CD4-positive, alpha-beta T cell (primary cell): ENCODE results near the gene SGTA. TPM values are rescaled to one million over a fixed set of nuclear protein-coding genes. Genes with fewer than 3 reads are reported as not detected.

ENCODE experiments used
- ATAC-seq: fragments of 200-7000 bp; cut with Tn5 transposase; one replicate; pipeline ENCODE4 v1.10.0; 2022; ENCODE audit warnings: mild to moderate bottlenecking; ENCODE audit not compliant: poor library complexity
- CTCF ChIA-PET: fragments of 350-600 bp; sonication (Branson Sonifier 250); formaldehyde crosslinking; loops from one replicate; lab custom pipeline; 2021; ENCODE audit warnings: antibody characterized with exemption, inconsistent platforms; lab: Charles Lee
- POLR2A ChIA-PET: fragments of 350-600 bp; sonication (Branson Sonifier 250); formaldehyde crosslinking; loops from one replicate; lab custom pipeline; 2021; ENCODE audit warnings: antibody characterized with exemption, inconsistent platforms; lab: Charles Lee
- DNase-seq, 14 experiments: peaks; one replicate each; pipeline ENCODE4 v3.0.0-alpha.2; 2013 to 2020; ENCODE audit warnings: mixed read lengths in 2 of 14
- H3K27ac ChIP-seq, 2 donors: one replicate each; pipeline versions ENCODE4 v1.5.1 to v1.7.0; 2013; ENCODE audit warnings: low read length in 2 of 2, low read depth in 1 of 2, mild to moderate bottlenecking in 1 of 2
- H3K27me3 ChIP-seq, 2 experiments: 1 replicate in 1 of 2; 2 replicates in 1 of 2; pipeline versions ENCODE4 v1.6.1 to v1.7.0; 2013; ENCODE audit warnings: low read length in 2 of 2, control low read depth in 1 of 2, mild to moderate bottlenecking in 1 of 2, moderate library complexity in 1 of 2; ENCODE audit not compliant: insufficient read depth in 2 of 2, control insufficient read depth in 1 of 2
- H3K36me3 ChIP-seq: one replicate; pipeline ENCODE4 v1.6.1; 2013; ENCODE audit warnings: low read length, control low read depth; ENCODE audit not compliant: insufficient read depth
- H3K4me1 ChIP-seq: one replicate; pipeline ENCODE4 v1.6.1; 2013; ENCODE audit warnings: low read length, control low read depth; ENCODE audit not compliant: insufficient read depth
- H3K4me3 ChIP-seq: one replicate; pipeline ENCODE4 v1.5.1; 2013; ENCODE audit warnings: mild to moderate bottlenecking, low read length, moderate library complexity
- H3K9me3 ChIP-seq, 2 experiments: 1 replicate in 1 of 2; 2 replicates in 1 of 2; pipeline versions ENCODE4 v1.6.1 to v1.7.0; 2013; ENCODE audit warnings: low read length in 2 of 2, mild to moderate bottlenecking in 2 of 2, control low read depth in 1 of 2, moderate library complexity in 1 of 2; ENCODE audit not compliant: control insufficient read depth in 1 of 2, insufficient read depth in 1 of 2
- H3K27ac Mint-ChIP-seq: one replicate; pipeline ENCODE4 v1.8.0; 2020; ENCODE audit warnings: mixed read lengths
- H3K27me3 Mint-ChIP-seq: one replicate; pipeline ENCODE4 v1.8.0; 2021; ENCODE audit warnings: mixed read lengths
- H3K36me3 Mint-ChIP-seq: one replicate; pipeline ENCODE4 v1.8.0; 2021; ENCODE audit warnings: low read depth, mixed read lengths
- H3K4me1 Mint-ChIP-seq: one replicate; pipeline ENCODE4 v1.8.0; 2021; ENCODE audit warnings: low read depth, mixed read lengths
- H3K4me3 Mint-ChIP-seq: one replicate; pipeline ENCODE4 v1.8.0; 2020; ENCODE audit warnings: mild to moderate bottlenecking, mixed read lengths
- H3K9me3 Mint-ChIP-seq: one replicate; pipeline ENCODE4 v1.8.0; 2020; ENCODE audit warnings: mixed read lengths
- CTCF ChIP-seq: fragments of 200-600 bp; IDR thresholded peaks from one replicate; pipeline ENCODE4 v1.8.0; 2022; ENCODE audit warnings: antibody characterized with exemption, mild to moderate bottlenecking
- intact Hi-C, 2 experiments: fragments of 100-400 bp; cut with DNase I in 1 of 2; cut with micrococcal nuclease in 1 of 2; formaldehyde crosslinking; loops; one replicate each; pipeline versions ENCODE4 v1.15.1 to v1.9.0; 2023 to 2025; cut with DNase I, micrococcal nuclease
- total RNA-seq, 174 experiments: library from RNA in 2 of 174; stranded (reverse) in 2 of 174; gene quantifications; one replicate each; pipeline ENCODE4 v1.2.3 and lab custom pipeline; 2021 to 2026

Gene SGTA
- total RNA-seq, 2 experiments from 2014 or later = 28.3 to 29.7 TPM

GRCh38 chr19:2824129-2824528 lies 41.1 kb upstream of the SGTA start:
- POLR2A ChIA-PET = no interaction called here
- H3K36me3 ChIP-seq = peaks cover 4% of the 10 kb centered on the region
- no peak for ATAC-seq
- CTCF ChIA-PET = no interaction called here
- Mint-ChIP-seq H3K9me3 (no peaks in the 10 kb centered on the region), H3K4me3 (no peak overlapping the region), H3K27ac (no peak overlapping the region), H3K36me3 (peaks cover 43% of the 10 kb centered on the region), H3K27me3 (no peaks in the 10 kb centered on the region), H3K4me1 (peaks cover 8% of the 10 kb centered on the region)
- no peak for TF ChIP-seq CTCF
- H3K4me3 ChIP-seq = no peak overlapping the region
- H3K9me3 ChIP-seq = no peaks in the 10 kb centered on the region
- H3K27me3 ChIP-seq = no peaks in the 10 kb centered on the region
- H3K27ac ChIP-seq = no peak overlapping the region
- intact Hi-C loops = no loop called here
- peaks cover 16% of the 10 kb centered on the region for H3K4me1 ChIP-seq
- no peak for DNase-seq

- H3K36me3 Mint-ChIP-seq = peaks cover 38% of the 10 kb centered on the region
- H3K4me3 Mint-ChIP-seq = no peak overlapping the region
- Histone ChIP-seq H3K4me3 (no peak overlapping the region), H3K27me3 (no peaks in the 10 kb centered on the region), H3K27ac (no peak overlapping the region), H3K9me3 (no peaks in the 10 kb centered on the region), H3K4me1 (peaks cover 17% of the 10 kb centered on the region), H3K36me3 (peaks cover 4% of the 10 kb centered on the region)
- H3K4me1 Mint-ChIP-seq = peaks cover 8% of the 10 kb centered on the region
- intact Hi-C loops = no loop called here
- no peaks in the 10 kb centered on the region for H3K9me3 Mint-ChIP-seq
- CTCF ChIA-PET = no interaction called here
- no peak for DNase-seq
- no peak for TF ChIP-seq CTCF
- H3K27me3 Mint-ChIP-seq = no peaks in the 10 kb centered on the region
- no peak for ATAC-seq
- POLR2A ChIA-PET = no interaction called here
- no peak overlapping the region for H3K27ac Mint-ChIP-seq
Observed at GRCh38 chr19:2823646-2824045, 40.6 kb upstream of the SGTA start.

GRCh38 chr19:2822846-2823245 lies 39.8 kb upstream of the SGTA start:
- Mint-ChIP-seq H3K9me3 (no peaks in the 10 kb centered on the region), H3K27ac (no peak overlapping the region), H3K4me3 (no peak overlapping the region), H3K4me1 (peaks cover 8% of the 10 kb centered on the region), H3K36me3 (peaks cover 30% of the 10 kb centered on the region), H3K27me3 (no peaks in the 10 kb centered on the region)
- CTCF ChIA-PET = no interaction called here
- DNase-seq (no peak), ATAC-seq (no peak)
- Histone ChIP-seq H3K27me3 (no peaks in the 10 kb centered on the region), H3K36me3 (peaks cover 4% of the 10 kb centered on the region), H3K9me3 (no peaks in the 10 kb centered on the region), H3K4me3 (no peak overlapping the region), H3K4me1 (peaks cover 17% of the 10 kb centered on the region), H3K27ac (no peak overlapping the region)
- no peak for TF ChIP-seq CTCF
- POLR2A ChIA-PET = interaction anchor here (1.5 kb wide), 1 partner anchor 18 kb away, joined by 4 read pairs; the partner anchor contains the start of gene ZNF555
- intact Hi-C loops = no loop called here
